ENCODE measurements around the gene KIAA1191.

GRCh38 chr5:176388003-176388443, 26.5 kb upstream of the KIAA1191 start:
- TF ChIP-seq CTCF (IDR thresholded peaks at IDR 0.05 in 2 of 3, conservative IDR thresholded peaks at IDR 0.05 in 1 of 3; ENCODE audit: borderline replicate concordance in 1 of 3, insufficient read depth in 1 of 3, low read depth in 2 of 3, low read length in 2 of 3) = no peak
- no peak for TF ChIP-seq EZH2 (IDR thresholded peaks at IDR 0.05)
- TF ChIP-seq TCF7L2 (IDR thresholded peaks at IDR 0.05; ENCODE audit: borderline replicate concordance, extremely low read depth, insufficient read depth, insufficient read length) = no peak
- TF ChIP-seq POLR2A (IDR thresholded peaks at IDR 0.05; ENCODE audit: borderline replicate concordance, extremely low read depth, insufficient read depth, insufficient read length) = no peak
- TF ChIP-seq POLR2AphosphoS5 (IDR thresholded peaks at IDR 0.05; ENCODE audit: low read depth, low read length) = no peak
- no peak for TF ChIP-seq JUND (IDR thresholded peaks at IDR 0.05)
- no peak for TF ChIP-seq ZBTB33 (IDR thresholded peaks at IDR 0.05; ENCODE audit: extremely low read depth, insufficient replicate concordance, low read length)
